ENCODE data around the gene ITPRIP.

Gene ITPRIP

GRCh38 chr10:104324931-104325330 lies 13.3 kb downstream of the ITPRIP start:
- DNase-seq = no peak

- DNase-seq = no peak
Observed at GRCh38 chr10:104324221-104324686, 14.0 kb downstream of the ITPRIP start.

- DNase-seq = no peak
Observed at GRCh38 chr10:104323760-104324201, 14.5 kb downstream of the ITPRIP start.

- no peak for DNase-seq
Observed at GRCh38 chr10:104323085-104323484, 15.2 kb downstream of the ITPRIP start.

- DNase-seq = peak; percentile 18
Observed at GRCh38 chr10:104322416-104322782, 15.9 kb downstream of the ITPRIP start.

- DNase-seq = no peak
Observed at GRCh38 chr10:104321725-104322415, 16.4 kb downstream of the ITPRIP start.

GRCh38 chr10:104321226-104321625 lies 17.0 kb downstream of the ITPRIP start:
- no peak for DNase-seq

- DNase-seq = no peak
Observed at GRCh38 chr10:104318810-104319741, 19.2 kb downstream of the ITPRIP start.

GRCh38 chr10:104318326-104318725 lies 19.9 kb downstream of the ITPRIP start:
- no peak for DNase-seq

- no peak for DNase-seq
Observed at GRCh38 chr10:104317726-104318299, 20.5 kb downstream of the ITPRIP start.

- no peak for DNase-seq
Observed at GRCh38 chr10:104317269-104317710, 21.0 kb downstream of the ITPRIP start.

GRCh38 chr10:104316321-104317099 lies 21.8 kb downstream of the ITPRIP start:
- no peak for DNase-seq

- no peak for DNase-seq
Observed at GRCh38 chr10:104315486-104315921, 22.8 kb downstream of the ITPRIP start.

- DNase-seq = no peak
Observed at GRCh38 chr10:104314591-104315485, 23.4 kb downstream of the ITPRIP start.

- no peak for DNase-seq
Observed at GRCh38 chr10:104311184-104311720, 27.0 kb downstream of the ITPRIP start.

GRCh38 chr10:104309980-104310978 lies 28.0 kb downstream of the ITPRIP start:
- DNase-seq = no peak

GRCh38 chr10:104308439-104308903 lies 29.8 kb downstream of the ITPRIP start:
- DNase-seq = no peak

GRCh38 chr10:104307576-104308438 lies 30.5 kb downstream of the ITPRIP start:
- DNase-seq = no peak

- DNase-seq = no peak
Observed at GRCh38 chr10:104306897-104307296, 31.4 kb downstream of the ITPRIP start.
